Activated T-helper 17 cell treated with anti-CD3 and anti-CD28 coated beads, Interleukin-2, amount 50 U/mL, for 72 hours (primary cell): ENCODE results near the gene KCNAB2. TPM values are rescaled to one million over a fixed set of nuclear protein-coding genes. Genes with fewer than 3 reads are reported as not detected.
A peak's percentile ranks its signal among the peaks of the same experiment; 100 is the strongest.

ENCODE experiments used
- ATAC-seq: fragments of 150-1000 bp; cut with Tn5 transposase; replicated peaks from 2 replicates; pipeline ENCODE4 v1.10.0; 2021; ENCODE audit warnings: mild to moderate bottlenecking, moderate library complexity
- H3K27ac Mint-ChIP-seq: one replicate; pipeline ENCODE4 v1.8.0; 2022; ENCODE audit warnings: mixed read lengths
- H3K27me3 Mint-ChIP-seq: one replicate; pipeline ENCODE4 v1.8.0; 2022; ENCODE audit warnings: mixed read lengths
- H3K36me3 Mint-ChIP-seq: one replicate; pipeline ENCODE4 v1.8.0; 2022; ENCODE audit warnings: low read depth, mild to moderate bottlenecking, mixed read lengths
- H3K4me1 Mint-ChIP-seq: one replicate; pipeline ENCODE4 v1.8.0; 2022; ENCODE audit warnings: mixed read lengths
- H3K4me3 Mint-ChIP-seq: one replicate; pipeline ENCODE4 v1.8.0; 2022; ENCODE audit warnings: mild to moderate bottlenecking, mixed read lengths
- H3K9me3 Mint-ChIP-seq: one replicate; pipeline ENCODE4 v1.8.0; 2022; ENCODE audit warnings: mixed read lengths
- total RNA-seq, 2 donors: library from RNA; stranded (reverse); gene quantifications; one replicate each; pipeline ENCODE4 v1.2.3, GENCODE V29; 2022

The KCNAB2 gene
- total RNA-seq, 2 donors from 2014 or later: 407 to 432 TPM

DNA sequence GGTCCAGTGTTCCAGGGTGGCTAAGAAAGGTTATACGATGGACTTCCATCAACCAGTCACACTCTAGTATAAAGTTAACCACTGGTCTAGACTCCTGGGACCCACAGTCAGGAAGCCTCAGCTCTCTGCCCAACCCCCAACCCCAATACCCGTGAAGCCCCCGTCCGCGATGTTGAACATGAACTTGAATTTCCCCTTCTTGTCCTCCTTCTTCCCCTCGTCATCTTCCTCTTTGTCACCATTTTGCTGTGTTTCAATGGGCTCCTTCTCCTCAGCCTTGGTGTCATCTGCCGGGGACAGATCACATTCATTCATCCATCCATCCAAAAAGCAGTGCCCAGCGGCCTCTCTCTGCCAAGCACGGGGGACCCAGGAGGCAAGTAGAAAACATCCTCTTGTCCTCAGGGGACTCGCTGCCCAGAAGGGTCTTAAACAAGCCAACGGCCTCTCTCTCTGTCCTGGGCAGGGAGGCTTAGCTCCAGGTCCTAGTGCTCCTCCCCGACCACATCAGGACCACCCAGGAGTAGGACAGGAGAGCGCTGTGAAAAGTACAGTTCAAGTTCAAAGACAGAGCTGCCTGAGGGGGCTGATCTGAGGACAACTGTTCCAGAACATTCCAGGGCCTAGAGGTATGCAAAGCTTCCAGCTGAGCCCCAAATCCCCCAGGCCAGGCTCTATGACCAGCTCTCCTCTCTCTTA lies 66.5 kb downstream of the KCNAB2 start:
- H3K36me3 Mint-ChIP-seq: no peaks in the 10 kb centered on the region
- peaks cover 4% of the 10 kb centered on the region for H3K4me1 Mint-ChIP-seq
- H3K27ac Mint-ChIP-seq: no peak overlapping the region
- H3K9me3 Mint-ChIP-seq: peaks cover 6% of the 10 kb centered on the region
- H3K4me3 Mint-ChIP-seq: no peak overlapping the region
- peaks cover 11% of the 10 kb centered on the region for H3K27me3 Mint-ChIP-seq
- ATAC-seq: no peak

DNA sequence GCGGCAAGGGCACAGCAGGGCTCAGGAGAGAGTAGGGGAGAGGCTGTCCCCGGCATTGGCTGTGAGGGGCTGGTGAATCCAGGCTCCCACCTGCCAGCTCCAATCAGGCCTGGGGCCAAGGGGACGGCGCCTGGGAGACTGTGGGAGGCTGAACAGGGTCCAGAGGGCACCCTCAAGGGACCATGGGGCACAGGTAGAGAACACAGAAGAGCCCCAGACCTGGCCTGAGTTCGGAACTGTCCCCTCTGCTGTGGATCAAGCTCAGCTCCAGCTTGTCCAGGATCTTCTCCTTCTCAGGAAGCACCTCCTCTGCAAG lies 67.0 kb downstream of the KCNAB2 start:
- H3K36me3 Mint-ChIP-seq: no peaks in the 10 kb centered on the region
- no peak overlapping the region for H3K27ac Mint-ChIP-seq
- H3K9me3 Mint-ChIP-seq: peaks cover 6% of the 10 kb centered on the region
- no peak for ATAC-seq
- peaks cover 6% of the 10 kb centered on the region for H3K27me3 Mint-ChIP-seq
- no peak overlapping the region for H3K4me3 Mint-ChIP-seq
- H3K4me1 Mint-ChIP-seq: no peaks in the 10 kb centered on the region

DNA sequence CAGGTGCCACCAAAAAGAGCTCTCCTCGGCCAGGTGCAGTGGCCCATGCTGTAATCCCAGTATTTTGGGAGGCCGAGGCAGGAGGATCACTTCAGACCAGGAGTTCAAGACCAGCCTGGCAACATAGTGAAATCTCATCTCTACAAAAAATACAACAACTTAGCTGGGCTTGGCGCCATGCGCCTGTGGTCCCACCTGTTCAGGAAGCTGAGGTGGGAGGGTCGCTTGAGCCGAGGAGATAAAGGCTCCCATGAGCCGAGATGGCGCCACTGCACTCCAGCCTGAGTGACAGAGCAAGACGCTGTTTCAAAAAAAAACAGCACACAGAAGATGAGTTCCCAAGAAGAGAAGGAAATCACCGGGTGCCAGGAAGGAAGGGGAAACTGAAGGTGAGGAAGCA lies 67.4 kb downstream of the KCNAB2 start:
- Mint-ChIP-seq H3K4me1 (no peaks in the 10 kb centered on the region), H3K4me3 (no peak overlapping the region), H3K27me3 (peaks cover 5% of the 10 kb centered on the region), H3K9me3 (peaks cover 6% of the 10 kb centered on the region), H3K36me3 (no peaks in the 10 kb centered on the region), H3K27ac (no peak overlapping the region)
- ATAC-seq: no peak

DNA sequence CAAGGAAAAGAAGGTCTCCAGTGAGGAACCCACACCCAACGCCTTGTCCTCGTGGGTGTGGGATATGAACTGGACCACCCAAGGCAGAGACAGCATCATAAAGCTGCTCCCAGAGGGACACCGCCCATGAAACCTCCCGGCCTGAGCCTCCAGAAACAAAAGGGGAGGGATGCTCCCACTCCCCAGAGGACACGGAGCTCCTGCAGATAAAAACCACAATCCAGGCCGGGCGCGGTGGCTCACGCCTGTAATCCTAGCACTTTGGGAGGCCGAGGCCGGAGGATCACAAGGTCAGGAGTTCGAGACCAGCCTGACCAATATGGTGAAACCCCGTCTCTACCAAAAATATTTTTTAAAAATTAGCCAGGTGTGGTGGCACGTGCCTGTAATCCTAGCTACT lies 68.1 kb downstream of the KCNAB2 start:
- no peak overlapping the region for H3K4me3 Mint-ChIP-seq
- no peak overlapping the region for H3K27ac Mint-ChIP-seq
- H3K9me3 Mint-ChIP-seq: peaks cover 6% of the 10 kb centered on the region
- no peaks in the 10 kb centered on the region for H3K36me3 Mint-ChIP-seq
- no peak for ATAC-seq
- no peaks in the 10 kb centered on the region for H3K27me3 Mint-ChIP-seq
- H3K4me1 Mint-ChIP-seq: no peaks in the 10 kb centered on the region

DNA sequence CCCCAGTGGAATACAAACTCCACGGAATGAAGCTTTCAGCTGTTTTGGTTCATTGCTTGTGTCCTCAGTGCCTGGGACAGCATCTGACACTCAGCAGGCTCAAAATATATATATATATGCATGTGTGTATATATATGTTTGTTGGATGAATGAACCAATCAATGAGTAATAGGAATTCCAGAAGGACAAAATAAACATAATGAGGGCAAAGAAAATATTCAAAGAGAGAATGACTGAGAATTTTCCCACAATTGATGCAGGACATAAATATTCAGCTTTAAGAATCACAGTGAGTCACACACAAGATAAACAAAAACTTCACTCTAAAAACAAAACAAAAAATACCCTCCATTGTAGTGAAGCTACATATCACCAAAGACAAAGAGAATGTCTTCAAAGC lies 70.4 kb downstream of the KCNAB2 start:
- no peak for ATAC-seq
- no peaks in the 10 kb centered on the region for H3K4me1 Mint-ChIP-seq
- H3K27ac Mint-ChIP-seq: no peak overlapping the region
- peaks cover 6% of the 10 kb centered on the region for H3K9me3 Mint-ChIP-seq
- no peaks in the 10 kb centered on the region for H3K27me3 Mint-ChIP-seq
- no peak overlapping the region for H3K4me3 Mint-ChIP-seq
- no peaks in the 10 kb centered on the region for H3K36me3 Mint-ChIP-seq

DNA sequence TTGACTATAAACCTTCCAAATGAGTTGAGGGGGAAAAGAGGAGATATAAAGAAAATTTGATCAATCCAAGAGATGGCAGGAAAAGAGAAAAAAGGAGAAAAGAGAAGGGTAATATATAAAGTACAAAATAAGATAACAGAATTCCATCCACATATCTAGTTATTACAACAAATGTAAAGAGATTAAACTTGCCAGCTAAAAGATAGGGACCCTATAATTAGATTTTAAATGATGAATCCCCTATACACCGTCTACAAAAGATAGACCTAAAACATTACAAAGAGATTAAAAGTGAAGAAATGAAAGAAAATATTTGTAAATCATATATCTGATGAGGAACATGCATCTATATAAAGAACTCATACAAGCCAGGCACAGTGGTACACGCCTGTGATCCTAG lies 71.4 kb downstream of the KCNAB2 start:
- no peaks in the 10 kb centered on the region for H3K27me3 Mint-ChIP-seq
- H3K36me3 Mint-ChIP-seq: no peaks in the 10 kb centered on the region
- peaks cover 6% of the 10 kb centered on the region for H3K9me3 Mint-ChIP-seq
- H3K4me1 Mint-ChIP-seq: no peaks in the 10 kb centered on the region
- ATAC-seq: no peak
- no peak overlapping the region for H3K4me3 Mint-ChIP-seq
- H3K27ac Mint-ChIP-seq: no peak overlapping the region

DNA sequence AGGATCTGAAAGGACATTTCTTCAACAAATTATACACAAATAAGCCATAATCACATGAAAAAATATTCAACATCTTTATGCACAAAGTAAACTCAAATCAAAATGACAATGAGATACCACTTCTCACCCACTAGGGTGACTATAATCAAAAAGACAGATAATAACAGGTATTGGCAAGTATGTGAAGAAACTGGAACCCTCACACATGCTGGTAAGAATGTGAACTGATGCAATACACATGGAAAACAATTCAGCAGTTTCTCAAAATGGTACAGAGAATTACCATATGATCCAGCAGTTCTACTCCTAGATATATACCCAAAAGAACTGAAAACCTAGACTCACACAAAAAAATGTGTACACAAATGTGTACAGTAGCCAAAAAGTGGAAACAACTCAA lies 71.9 kb downstream of the KCNAB2 start:
- Mint-ChIP-seq H3K9me3 (peaks cover 6% of the 10 kb centered on the region), H3K27me3 (no peaks in the 10 kb centered on the region), H3K4me3 (no peak overlapping the region), H3K4me1 (no peaks in the 10 kb centered on the region), H3K27ac (no peak overlapping the region), H3K36me3 (no peaks in the 10 kb centered on the region)
- no peak for ATAC-seq

DNA sequence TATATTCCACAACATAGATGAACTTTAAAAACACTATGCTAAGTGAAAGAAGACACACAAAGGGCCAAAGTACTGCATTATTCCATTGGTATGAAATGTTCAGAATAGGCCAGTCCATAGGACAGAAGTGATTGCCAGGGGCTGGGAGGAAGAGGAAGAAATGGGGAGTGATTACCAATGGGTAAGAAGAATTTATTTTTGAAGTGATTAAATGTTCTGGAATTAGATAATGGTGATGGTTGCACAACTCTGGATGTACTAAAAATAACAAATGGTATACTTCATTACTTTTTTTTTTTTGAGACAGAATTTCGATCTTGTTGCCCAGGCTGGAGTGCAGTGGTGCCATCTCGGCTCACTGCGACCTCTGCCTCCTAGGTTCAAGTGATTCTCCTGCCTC lies 72.7 kb downstream of the KCNAB2 start:
- Mint-ChIP-seq H3K27me3 (no peaks in the 10 kb centered on the region), H3K4me3 (no peak overlapping the region), H3K36me3 (no peaks in the 10 kb centered on the region), H3K9me3 (peaks cover 6% of the 10 kb centered on the region), H3K4me1 (no peaks in the 10 kb centered on the region), H3K27ac (no peak overlapping the region)
- no peak for ATAC-seq

DNA sequence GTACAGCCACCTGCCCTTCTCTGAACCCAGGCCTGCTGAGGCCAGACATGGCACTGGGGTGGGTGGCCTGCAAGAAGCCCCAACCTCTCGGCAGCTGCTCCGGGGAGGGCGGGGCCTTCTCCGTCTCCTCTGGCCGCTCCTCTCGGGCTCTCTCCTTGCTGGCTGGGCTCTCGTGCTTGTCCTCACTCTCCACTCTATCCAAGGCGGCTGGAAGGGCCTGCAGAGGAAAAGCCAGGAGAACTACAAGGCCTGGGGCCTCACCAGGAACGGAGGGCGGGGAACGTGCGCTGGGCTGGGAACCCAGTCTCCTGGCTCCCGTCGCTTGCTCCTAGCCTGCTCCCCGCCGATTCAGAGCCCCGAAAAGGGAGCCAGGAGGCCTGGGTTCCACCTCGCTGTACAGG lies 75.3 kb downstream of the KCNAB2 start:
- Mint-ChIP-seq H3K4me3 (no peak overlapping the region), H3K4me1 (no peaks in the 10 kb centered on the region), H3K36me3 (no peaks in the 10 kb centered on the region), H3K27ac (no peak overlapping the region), H3K27me3 (no peaks in the 10 kb centered on the region), H3K9me3 (peaks cover 6% of the 10 kb centered on the region)
- no peak for ATAC-seq

DNA sequence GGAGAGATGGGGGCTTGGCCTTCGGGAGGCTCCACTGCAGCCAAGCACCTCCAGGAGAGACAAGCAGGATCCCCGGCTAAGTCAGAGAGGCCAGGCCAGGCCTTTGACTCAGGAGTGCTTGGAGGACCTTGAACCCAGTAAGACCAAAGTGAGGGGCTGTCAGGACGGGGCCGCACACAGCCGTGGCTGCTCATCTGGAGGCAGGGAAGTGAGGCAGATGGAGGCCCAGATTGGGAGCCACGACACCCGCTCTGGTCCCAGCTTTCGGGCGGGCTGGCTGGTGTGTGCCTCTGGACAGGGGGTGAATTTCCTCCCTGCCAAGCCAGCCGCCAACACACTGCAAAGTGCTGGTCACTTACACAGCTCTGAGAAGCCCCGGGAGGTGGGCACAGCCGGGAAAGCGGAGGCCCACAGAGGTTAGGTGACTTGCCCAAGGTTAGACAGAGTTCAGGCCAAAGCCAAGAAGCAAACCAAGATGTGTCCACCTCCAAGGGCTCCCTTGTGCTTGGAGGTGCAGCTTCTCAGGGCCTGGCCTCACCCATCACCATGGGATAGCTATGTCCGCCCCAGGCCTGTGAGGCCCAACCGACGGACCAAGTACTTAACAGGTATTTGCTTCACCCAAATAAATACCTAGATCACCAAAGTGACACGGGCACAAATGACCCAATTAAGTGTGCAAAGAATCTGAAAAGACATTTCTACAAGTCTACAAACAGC lies 76.1 kb downstream of the KCNAB2 start:
- Mint-ChIP-seq H3K4me3 (no peak overlapping the region), H3K4me1 (no peaks in the 10 kb centered on the region), H3K27ac (no peak overlapping the region)

DNA sequence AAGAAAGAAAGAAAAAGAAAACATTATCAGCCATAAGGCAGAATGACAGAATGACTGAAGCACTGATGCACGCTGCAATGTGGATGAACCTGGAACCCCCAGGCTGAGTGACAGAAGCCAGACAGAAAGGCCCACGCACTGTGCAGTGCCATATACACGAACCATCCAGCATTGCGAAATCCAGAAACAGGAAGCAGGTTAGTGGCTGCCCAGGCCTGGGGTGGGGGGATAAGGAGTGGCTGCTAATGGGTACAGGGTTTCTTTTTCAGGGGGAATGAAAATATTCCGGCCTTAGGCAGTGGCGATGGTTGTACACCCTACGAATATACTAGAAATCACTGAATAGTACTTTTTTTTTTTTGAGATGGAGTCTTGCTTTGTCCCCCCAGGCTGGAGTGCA lies 77.4 kb downstream of the KCNAB2 start:
- no peak for ATAC-seq
- Mint-ChIP-seq H3K27ac (no peak overlapping the region), H3K9me3 (no peaks in the 10 kb centered on the region), H3K4me3 (no peak overlapping the region), H3K27me3 (no peaks in the 10 kb centered on the region), H3K36me3 (no peaks in the 10 kb centered on the region), H3K4me1 (no peaks in the 10 kb centered on the region)

More for the DNA sequence above, 76.1 kb downstream of the KCNAB2 start:
- H3K27me3 Mint-ChIP-seq: no peaks in the 10 kb centered on the region
- ATAC-seq: no peak
- H3K36me3 Mint-ChIP-seq: no peaks in the 10 kb centered on the region
- H3K9me3 Mint-ChIP-seq: peaks cover 3% of the 10 kb centered on the region

DNA sequence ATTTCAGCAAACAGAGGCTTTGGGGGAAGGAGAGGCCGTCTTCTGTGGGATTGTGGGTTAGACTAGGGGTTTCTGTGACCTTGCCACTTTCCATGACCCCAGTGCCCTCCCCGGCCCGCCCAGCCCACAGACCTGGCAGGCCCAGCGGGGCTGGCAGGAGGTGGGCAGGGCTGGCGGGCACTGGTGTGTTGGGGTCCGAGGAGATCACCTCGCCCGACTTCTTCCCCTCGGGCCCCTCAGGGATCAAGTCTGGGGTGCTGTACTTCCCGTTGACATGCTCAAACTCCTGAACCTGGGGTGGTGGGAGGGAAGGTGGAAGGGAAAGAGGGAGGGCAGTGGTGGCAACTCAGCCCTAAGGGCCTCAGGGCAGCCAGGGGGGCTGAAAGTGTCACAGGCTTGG lies 78.1 kb downstream of the KCNAB2 start:
- H3K27me3 Mint-ChIP-seq: no peaks in the 10 kb centered on the region
- no peak overlapping the region for H3K4me3 Mint-ChIP-seq
- no peaks in the 10 kb centered on the region for H3K36me3 Mint-ChIP-seq
- no peak for ATAC-seq
- no peaks in the 10 kb centered on the region for H3K9me3 Mint-ChIP-seq
- H3K4me1 Mint-ChIP-seq: no peaks in the 10 kb centered on the region
- H3K27ac Mint-ChIP-seq: no peak overlapping the region

DNA sequence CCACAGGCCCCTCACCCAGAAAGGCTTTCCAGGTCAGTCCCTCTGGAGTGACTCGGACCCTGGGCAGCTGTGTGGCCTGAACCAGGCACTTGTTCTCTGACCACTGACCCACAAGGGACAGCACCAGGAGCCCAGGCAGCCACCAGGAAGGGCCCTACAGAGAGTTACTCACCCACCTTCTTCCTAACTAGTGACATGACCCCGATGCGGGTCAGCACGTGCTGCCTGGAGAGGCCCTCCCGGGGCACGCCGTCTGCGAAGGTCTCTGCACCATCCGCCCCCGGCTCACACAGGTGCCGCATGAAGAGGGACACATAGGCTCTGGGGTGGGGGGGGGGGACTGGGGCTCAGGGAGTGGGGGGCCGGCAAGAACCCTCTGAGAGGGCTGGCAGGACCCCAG lies 78.7 kb downstream of the KCNAB2 start:
- Mint-ChIP-seq H3K27ac (no peak overlapping the region), H3K4me1 (no peaks in the 10 kb centered on the region), H3K36me3 (no peaks in the 10 kb centered on the region), H3K9me3 (no peaks in the 10 kb centered on the region), H3K27me3 (no peaks in the 10 kb centered on the region), H3K4me3 (no peak overlapping the region)
- no peak for ATAC-seq

DNA sequence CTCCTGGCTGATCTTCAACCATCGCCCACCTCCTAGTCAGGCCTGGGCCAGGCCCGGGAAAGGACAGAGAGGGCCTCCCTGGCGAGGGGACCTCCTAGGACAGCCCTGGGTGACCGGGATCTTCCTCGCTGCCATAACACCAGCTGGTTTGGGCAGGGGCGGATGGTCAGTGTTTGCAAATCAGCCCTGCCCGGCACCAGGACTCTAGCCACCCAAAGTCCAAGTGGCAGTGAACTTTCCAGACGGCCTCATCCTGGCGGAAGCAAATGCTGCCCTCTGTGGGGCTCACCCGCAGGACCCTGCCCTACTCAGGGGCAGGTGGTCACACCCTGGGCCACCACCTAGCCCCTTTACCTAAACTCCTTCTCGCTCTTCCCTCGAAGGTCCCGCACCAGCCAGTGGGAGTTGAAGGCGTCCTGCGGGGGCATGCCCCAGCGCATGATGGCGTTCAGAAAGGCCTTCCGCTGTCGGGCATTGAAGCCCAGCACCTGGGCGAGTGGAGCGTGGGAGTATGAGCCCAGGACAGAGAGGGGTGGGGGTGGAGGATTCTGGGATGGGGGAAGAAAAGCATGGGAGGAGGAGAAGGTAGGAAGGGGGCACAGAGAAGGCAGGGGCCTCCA lies 79.2 kb downstream of the KCNAB2 start:
- Mint-ChIP-seq H3K27me3 (no peaks in the 10 kb centered on the region), H3K27ac (no peak overlapping the region), H3K9me3 (no peaks in the 10 kb centered on the region), H3K36me3 (no peaks in the 10 kb centered on the region), H3K4me3 (no peak overlapping the region), H3K4me1 (no peaks in the 10 kb centered on the region)
- no peak for ATAC-seq

DNA sequence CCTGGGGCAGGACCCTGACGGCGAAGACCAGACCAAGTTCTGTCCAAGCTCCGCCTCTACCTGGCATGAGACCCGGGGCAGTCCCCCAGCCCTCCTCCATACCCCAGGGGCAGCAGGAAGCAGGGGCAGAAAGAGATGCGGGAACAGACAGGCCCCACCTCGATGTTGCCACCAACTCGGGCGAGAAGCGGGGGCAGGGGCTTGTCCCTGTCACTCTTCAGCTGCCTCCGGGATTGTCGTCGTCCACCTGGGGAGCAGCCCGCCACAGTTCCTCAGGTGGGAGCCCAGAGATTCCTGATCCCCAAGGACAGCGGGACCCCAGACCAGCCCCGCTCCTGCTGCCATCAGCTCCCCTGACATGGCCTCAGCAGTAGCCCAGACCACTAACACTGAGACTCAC lies 79.7 kb downstream of the KCNAB2 start:
- no peak for ATAC-seq
- no peaks in the 10 kb centered on the region for H3K27me3 Mint-ChIP-seq
- H3K9me3 Mint-ChIP-seq: no peaks in the 10 kb centered on the region
- no peaks in the 10 kb centered on the region for H3K36me3 Mint-ChIP-seq
- no peaks in the 10 kb centered on the region for H3K4me1 Mint-ChIP-seq
- no peak overlapping the region for H3K27ac Mint-ChIP-seq
- peak overlapping the region; percentile 34 for H3K4me3 Mint-ChIP-seq
